ENCODE measurements around the gene WDR90. TPM values are rescaled to one million over a fixed set of nuclear protein-coding genes. Genes with fewer than 3 reads are reported as not detected.

Gene WDR90
- total RNA-seq, 1 experiment from 2014 or later = 68.2 TPM

- Histone ChIP-seq H4K8ac (replicated peaks; ENCODE audit: insufficient read length, low read depth, low read length) (no peak overlapping the region), H2BK15ac (ENCODE audit: low read depth, low read length) (no peak overlapping the region), H2BK12ac (ENCODE audit: insufficient read length, low read depth, low read length) (no peak overlapping the region), H3K79me1 (ENCODE audit: insufficient read depth, low read depth, low read length, poor library complexity, severe bottlenecking) (no peaks in the 10 kb centered on the region), H3K56ac (ENCODE audit: insufficient read length, low read depth, low read length) (no peak overlapping the region), H3K9ac (ENCODE audit: extremely low read depth, insufficient read length, low read length) (no peak overlapping the region), H3T11ph (ENCODE audit: low read length) (no peak overlapping the region), H3K79me2 (ENCODE audit: insufficient read depth, low read length) (no peaks in the 10 kb centered on the region), H2BK20ac (ENCODE audit: low read depth, low read length, poor library complexity, severe bottlenecking) (no peak overlapping the region), H4K5ac (ENCODE audit: insufficient read length, low read depth, low read length) (no peak overlapping the region), H2BK5ac (ENCODE audit: insufficient read length, low read length) (no peak overlapping the region), H2BK120ac (ENCODE audit: low read depth, low read length, poor library complexity, severe bottlenecking) (no peak overlapping the region), H3K4ac (ENCODE audit: low read depth, low read length) (no peak overlapping the region), H2AFZ (ENCODE audit: low read length) (no peak overlapping the region), H2AK5ac (ENCODE audit: insufficient read length, low read length) (no peak overlapping the region), H4K20me1 (ENCODE audit: control insufficient read depth, insufficient read depth, insufficient read length) (no peaks in the 10 kb centered on the region), H3K23me2 (ENCODE audit: insufficient read length, low read depth, low read length, poor library complexity, severe bottlenecking) (peaks cover 9% of the 10 kb centered on the region), H3K9me3 (ENCODE audit: control insufficient read depth, low read depth, low read length) (no peaks in the 10 kb centered on the region), H3K23ac (ENCODE audit: insufficient read length, low read depth, low read length) (no peak overlapping the region), H3K18ac (ENCODE audit: insufficient read length, low read depth, low read length) (no peak overlapping the region), H3K27me3 (ENCODE audit: insufficient read depth, low read length) (no peaks in the 10 kb centered on the region), H3K14ac (ENCODE audit: insufficient read depth, low read length) (no peak overlapping the region), H3K27ac (ENCODE audit: insufficient read length, low read depth, low read length) (no peak overlapping the region), H4K91ac (ENCODE audit: insufficient read length, low read depth, low read length) (no peak overlapping the region), H3K4me2 (ENCODE audit: insufficient read depth, insufficient read length, low read length) (no peak overlapping the region), H3K4me1 (ENCODE audit: insufficient read depth, low read length) (no peaks in the 10 kb centered on the region)
- no CpG with 5 or more reads among the region's 22 CpGs for WGBS (ENCODE audit: extremely low coverage, insufficient read length, low lambda C conversion rate)
- H3K27me3 Mint-ChIP-seq (ENCODE audit: low read depth) = no peaks in the 10 kb centered on the region
- no peak overlapping the region for H3K27ac Mint-ChIP-seq
- no peak for TF ChIP-seq CTCF (conservative IDR thresholded peaks at IDR 0.05)
- no peak overlapping the region; a peak in 1 of 5 replicates for H3K4me3 Mint-ChIP-seq
- H3K4me1 Mint-ChIP-seq = peaks cover 0 to 9% of the 10 kb centered on the region in 2 experiments; a peak in 2 of 4 replicates
- DNase-seq = no peak
- no peaks in the 10 kb centered on the region; a peak in 1 of 7 replicates for H3K36me3 Mint-ChIP-seq (ENCODE audit: insufficient read depth in 1 of 3, low read depth in 3 of 3)
- H3K9me3 Mint-ChIP-seq = no peaks in the 10 kb centered on the region
Measured at GRCh38 chr16:651844-652243, 2.7 kb downstream of the WDR90 start.
